NCI-H748 (cell line): ENCODE results near the gene ONECUT1.

Source experiments
- DNase-seq: peaks from one replicate; lab custom pipeline; 2025; ENCODE audit not compliant: unreplicated experiment; lab: John Stamatoyannopoulos, UW

The ONECUT1 gene

DNA sequence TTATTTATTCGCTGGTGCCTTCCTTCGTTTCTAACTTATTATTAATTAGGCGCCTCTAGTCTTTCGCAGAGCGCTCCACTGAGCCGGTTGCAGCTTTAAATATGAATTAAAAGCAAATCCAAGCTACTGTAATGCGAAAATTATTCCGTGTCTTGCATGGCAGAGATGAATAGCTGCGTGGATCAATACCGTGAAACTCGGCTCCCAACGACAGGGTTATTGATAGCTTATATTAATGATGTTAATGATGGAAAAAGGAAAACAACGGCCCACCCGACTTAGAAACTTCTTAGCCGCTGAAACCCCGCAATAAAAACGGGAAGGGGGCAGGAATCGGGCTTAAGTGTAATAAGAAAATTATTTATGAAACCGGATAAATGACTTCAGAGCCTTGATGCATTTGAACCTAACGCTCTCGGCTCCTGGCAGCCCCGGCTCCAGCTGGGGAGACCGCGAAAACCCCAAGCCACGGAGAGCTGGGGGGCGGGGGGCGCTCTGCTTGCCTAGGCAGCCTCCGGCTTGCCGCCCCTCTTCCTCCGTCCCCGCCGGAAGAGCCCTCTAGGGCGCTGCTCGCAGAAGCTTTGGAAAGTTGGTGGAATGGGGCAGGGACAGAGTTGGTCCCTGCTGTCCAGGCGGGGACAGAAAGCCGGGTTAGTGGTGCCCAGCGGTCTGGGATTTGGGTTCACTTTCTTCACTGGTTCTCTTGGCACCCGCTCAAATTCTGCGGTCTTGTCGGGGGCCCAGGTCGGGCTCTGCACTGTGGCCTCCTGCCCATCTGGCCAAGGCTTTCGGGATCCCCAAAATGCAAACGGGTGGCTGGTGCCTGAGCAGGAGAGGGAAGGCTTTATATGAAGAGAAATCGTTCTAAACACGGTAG, 7.7 kb upstream of the ONECUT1 start:
- DNase-seq = no peak

GRCh38 chr15:52796753-52797520, 6.8 kb upstream of the ONECUT1 start:
- peak; percentile 3 for DNase-seq

GRCh38 chr15:52796228-52796521, 6.0 kb upstream of the ONECUT1 start:
- no peak for DNase-seq

GRCh38 chr15:52795464-52796227, 5.5 kb upstream of the ONECUT1 start:
- no peak for DNase-seq

DNA sequence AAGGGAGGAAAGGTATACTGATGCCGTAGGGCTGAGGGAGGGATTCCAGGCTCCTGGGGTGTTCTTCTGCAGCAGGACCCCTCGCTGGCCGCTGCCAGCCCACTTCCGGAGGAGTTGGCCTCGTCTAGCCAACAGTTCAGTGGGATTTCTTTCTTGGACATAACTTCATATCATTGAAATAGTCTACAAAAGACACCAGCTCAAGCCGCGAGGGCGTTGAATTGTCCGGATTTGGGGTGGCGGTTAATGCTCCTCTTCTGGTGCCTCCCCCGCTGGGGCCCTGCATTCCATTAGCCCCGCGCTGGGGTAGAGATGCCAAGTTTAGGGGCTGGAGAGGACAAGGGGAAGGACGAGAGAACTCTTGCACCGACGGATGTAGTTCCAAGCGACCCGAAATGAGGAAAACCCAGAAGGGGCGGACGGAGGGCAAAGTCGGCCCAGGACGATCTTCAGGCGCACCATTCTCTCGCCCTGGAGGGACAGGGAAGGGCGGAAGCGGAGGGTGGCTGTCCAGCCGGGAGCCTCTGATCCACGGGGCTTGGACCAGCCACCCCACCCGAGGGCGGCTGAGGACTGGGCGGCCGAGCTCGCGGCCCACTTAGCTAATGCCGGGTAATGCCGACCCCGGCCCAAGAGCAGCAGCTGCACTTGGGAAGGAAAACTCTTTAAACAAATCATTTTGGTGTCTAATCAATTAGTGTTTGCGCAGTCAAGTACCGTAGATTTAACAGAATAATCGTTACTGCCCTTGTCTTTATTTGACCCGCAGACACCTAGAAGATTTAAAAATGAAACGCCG, 4.7 kb upstream of the ONECUT1 start:
- no peak for DNase-seq

- no peak for DNase-seq
Measured at GRCh38 chr15:52791776-52792175, 1.6 kb upstream of the ONECUT1 start.

GRCh38 chr15:52790941-52791751, 1.0 kb upstream of the ONECUT1 start:
- DNase-seq = no peak

DNA sequence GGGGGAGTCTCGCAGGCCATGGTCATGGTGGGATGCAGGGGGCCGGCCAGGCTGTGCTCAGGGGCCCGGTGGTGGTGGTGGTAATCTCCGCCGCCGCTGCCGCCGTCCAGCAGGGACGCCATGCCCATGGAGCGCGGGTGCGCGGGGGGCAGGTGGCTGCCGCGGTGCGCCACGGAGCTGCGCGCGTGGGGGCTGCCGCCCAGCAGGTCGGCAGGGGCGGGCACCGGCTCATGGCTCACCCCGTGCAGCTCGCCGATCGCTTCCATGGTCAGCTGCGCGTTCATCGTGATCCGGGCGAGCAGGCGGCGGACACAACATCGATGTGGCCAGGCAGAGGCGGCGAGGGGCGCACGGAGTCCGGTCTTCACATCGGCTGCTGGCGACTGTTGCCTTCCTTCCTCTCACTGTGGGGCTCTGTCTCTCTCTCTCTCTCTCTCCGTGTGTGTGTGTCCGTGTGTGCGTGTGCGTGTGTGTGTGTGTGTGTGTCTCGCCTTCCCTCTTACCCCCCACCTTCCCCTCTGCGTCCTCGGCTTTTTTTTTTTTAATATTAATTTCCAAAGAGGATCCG, 451 bp downstream of the ONECUT1 start:
- peak; percentile 44 for DNase-seq

DNA sequence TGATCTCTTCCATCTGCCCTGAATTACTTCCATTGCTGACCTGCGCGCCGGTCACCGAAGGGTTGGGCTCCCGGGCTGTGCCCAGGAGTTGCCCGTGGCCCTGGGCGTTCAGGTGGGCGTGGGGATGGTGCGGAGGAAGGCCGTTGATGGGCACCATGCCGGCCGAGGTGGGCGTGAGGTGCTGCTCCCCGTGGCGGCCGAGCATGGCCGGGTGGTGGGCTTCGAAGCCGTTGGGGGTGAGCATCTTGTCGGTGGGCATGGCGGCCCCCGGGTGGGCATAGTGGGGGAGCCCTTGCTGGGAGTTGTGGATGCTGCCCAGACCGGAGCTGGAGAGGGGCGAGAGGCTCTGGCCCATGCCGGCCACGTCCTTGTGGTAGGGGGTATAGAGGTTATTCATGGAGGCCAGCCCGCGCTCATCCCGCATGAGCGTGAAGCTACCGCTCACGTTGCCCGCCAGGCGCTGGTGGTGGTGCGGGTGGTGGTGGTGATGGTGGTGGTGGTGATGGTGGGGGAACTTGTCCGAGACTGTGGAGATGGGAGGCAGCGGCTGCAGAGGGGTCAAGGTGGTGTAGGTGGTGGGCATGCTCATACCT, 1.0 kb downstream of the ONECUT1 start:
- peak; percentile 9 for DNase-seq

- DNase-seq = peak; percentile 44
Measured at GRCh38 chr15:52788099-52788986, 1.8 kb downstream of the ONECUT1 start.

GRCh38 chr15:52787549-52788098, 2.5 kb downstream of the ONECUT1 start:
- DNase-seq = no peak

- DNase-seq = peak; percentile 16
Measured at GRCh38 chr15:52787123-52787503, 3.0 kb downstream of the ONECUT1 start.

DNA sequence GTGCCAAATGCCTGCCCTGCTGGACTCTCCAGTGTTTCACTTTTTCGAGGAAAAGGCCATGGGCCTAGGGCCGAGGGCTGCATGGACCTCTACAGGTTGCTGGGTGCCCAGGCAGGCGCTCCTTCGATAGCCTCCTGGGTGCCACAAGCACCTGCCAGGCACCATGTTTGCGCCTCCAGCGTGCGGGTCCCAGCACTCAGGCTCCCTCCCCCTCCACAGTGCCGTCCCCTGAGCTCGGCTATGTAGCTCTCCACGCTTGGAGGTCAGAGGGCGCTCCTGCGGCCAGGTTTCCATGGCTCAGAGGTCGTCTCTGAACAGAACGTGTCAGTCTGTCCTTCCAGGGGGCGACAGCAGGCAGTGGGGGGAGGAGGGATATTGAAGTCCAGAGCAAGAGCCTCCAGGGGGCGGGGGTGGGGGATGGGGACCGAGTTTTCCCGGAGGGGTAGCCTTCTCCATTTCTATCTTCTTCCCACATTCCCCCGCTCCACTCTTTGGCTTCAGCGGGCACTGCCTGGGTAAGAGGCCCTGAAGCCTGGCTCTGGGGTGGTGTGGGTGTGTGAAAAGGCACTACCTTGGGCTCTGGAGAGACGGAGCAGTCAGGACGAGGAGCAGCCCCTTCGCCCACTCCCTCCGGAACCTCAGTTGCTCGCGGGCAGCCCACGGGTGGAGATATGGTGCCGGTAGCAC, 3.6 kb downstream of the ONECUT1 start:
- no peak for DNase-seq

- DNase-seq = peak; percentile 12
Measured at GRCh38 chr15:52785672-52786406, 4.3 kb downstream of the ONECUT1 start.

DNA sequence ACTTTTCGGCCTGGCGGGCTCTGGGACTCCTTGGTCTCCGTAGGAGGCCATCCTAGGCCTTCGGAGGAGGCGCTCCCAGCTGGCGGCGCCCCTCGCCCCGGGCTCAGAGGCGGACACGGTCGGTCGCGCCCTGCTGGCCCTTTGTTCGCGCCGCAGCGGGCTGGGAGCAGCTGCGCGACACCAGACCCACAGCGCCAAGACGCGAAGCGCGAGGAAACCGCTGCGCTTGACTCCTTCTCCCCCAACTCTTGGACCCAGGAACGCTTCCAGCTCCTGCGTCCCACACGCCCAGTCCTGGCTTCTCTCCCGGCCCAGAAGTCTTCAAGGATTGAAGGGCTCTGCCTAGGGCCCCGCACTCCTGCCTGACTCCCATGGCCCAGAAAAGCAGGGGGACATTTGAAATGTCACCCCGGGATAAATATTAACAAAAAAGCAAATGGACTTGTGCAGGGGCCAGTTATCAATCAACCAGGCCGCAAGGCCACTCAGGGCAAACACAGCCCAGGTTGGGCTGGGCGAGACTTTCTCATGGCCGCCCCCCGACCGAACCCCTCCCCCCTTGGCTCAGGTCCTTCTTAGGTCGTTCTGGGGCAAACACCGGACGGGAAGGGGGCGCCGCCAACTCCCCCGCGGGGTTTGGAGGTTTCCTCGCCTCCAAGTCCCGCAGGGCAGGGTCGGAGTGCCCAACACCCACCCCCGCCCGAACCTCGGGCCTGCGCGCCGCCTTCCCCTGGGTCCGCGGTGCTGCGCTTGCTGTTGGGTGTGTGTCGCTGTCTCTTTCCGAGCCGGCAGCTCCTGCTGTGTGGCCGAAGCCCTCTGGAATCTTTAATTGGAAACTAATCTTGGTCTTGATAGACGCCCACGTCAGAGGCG, 5.1 kb downstream of the ONECUT1 start:
- DNase-seq = peak; percentile 41
